Measurements from ENCODE around the gene ZNF787. TPM values are rescaled to one million over a fixed set of nuclear protein-coding genes. Genes with fewer than 3 reads are reported as not detected.
A peak's percentile ranks its signal among the peaks of the same experiment; 100 is the strongest.
"Not testable (repeated sequence)": the region's sequence is repeated elsewhere in the genome, so short reads cannot be mapped to it uniquely, and the experiment has no call there.

ZNF787 gene
- total and polyA plus RNA-seq, 2 donors (not counting 1 experiment from before 2014, with no cell fraction given): 2.6 to 28.7 TPM

DNA sequence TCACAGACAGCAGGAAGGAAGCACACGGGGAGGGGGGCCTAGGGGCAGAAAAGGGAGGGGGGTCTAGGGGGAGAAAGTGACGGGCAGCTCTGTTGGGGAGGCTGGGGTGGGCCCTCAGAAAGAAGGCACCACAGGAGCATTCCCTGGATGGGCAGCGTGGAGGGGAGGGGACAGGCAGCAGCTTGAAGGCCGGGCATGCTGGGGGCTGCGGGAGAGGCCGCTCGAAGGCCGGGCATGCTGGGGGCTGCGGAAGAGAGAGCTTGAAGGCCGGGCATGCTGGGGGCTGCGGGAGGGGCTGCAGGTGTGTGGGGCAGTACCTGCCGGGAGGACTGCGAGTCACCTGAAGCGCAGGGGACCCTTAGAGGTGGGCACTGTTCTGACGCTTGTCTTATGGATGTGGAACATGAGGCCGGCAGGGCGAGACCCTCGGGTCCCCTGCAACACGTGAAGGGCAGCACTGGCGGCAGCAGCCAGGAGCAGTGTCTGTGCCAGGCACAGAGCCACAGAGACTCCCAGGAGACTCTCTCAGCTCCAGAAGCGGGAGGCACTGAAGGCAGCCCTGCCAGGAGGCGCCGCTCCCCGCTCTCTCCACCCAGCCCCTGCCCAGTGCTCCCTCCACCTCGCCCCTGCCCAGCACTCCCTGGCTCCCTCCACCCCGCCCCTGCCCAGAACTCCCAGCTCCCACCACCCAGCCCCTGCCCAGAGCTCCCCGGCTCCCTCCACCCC is 13.3 kb downstream of the ZNF787 start:
- no peaks in the 10 kb centered on the region for H4K20me1 ChIP-seq (ENCODE audit: control insufficient read depth, extremely low read depth, insufficient read depth, low read length)
- H3K27ac ChIP-seq (ENCODE audit: insufficient read depth, low read length): no peak overlapping the region
- peaks cover 85% of the 10 kb centered on the region for H3K79me2 ChIP-seq (ENCODE audit: control insufficient read depth, insufficient read depth, low read length)
- H2AFZ ChIP-seq (ENCODE audit: low read length): no peak overlapping the region
- peaks cover 4% of the 10 kb centered on the region for H3K36me3 ChIP-seq (ENCODE audit: control insufficient read depth, insufficient read depth, low read length)
- DNase-seq (ENCODE audit: low read depth in 2 of 2): no peak
- TF ChIP-seq, protein P1, sequence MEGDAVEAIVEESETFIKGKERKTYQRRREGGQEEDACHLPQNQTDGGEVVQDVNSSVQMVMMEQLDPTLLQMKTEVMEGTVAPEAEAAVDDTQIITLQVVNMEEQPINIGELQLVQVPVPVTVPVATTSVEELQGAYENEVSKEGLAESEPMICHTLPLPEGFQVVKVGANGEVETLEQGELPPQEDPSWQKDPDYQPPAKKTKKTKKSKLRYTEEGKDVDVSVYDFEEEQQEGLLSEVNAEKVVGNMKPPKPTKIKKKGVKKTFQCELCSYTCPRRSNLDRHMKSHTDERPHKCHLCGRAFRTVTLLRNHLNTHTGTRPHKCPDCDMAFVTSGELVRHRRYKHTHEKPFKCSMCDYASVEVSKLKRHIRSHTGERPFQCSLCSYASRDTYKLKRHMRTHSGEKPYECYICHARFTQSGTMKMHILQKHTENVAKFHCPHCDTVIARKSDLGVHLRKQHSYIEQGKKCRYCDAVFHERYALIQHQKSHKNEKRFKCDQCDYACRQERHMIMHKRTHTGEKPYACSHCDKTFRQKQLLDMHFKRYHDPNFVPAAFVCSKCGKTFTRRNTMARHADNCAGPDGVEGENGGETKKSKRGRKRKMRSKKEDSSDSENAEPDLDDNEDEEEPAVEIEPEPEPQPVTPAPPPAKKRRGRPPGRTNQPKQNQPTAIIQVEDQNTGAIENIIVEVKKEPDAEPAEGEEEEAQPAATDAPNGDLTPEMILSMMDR (conservative IDR thresholded peaks at IDR 0.05 in 1 of 2, IDR thresholded peaks at IDR 0.05 in 1 of 2; ENCODE audit: low read depth in 1 of 2, low read length in 2 of 2): no peak
- no peak for TF ChIP-seq EZH2 (IDR thresholded peaks at IDR 0.05; ENCODE audit: low read length, missing control alignments)
- H3K4me1 ChIP-seq (ENCODE audit: control insufficient read depth, extremely low read depth, insufficient read depth, low read length): peaks cover 25% of the 10 kb centered on the region
- H3K9ac ChIP-seq (ENCODE audit: insufficient read depth, low read length): no peak overlapping the region
- H3K4me2 ChIP-seq (ENCODE audit: extremely low read depth, insufficient read depth, low read length): no peak overlapping the region
- H3K9me3 ChIP-seq (ENCODE audit: control insufficient read depth, insufficient read depth, low read depth, low read length): no peaks in the 10 kb centered on the region
- no peaks in the 10 kb centered on the region for H3K27me3 ChIP-seq (ENCODE audit: control insufficient read depth, insufficient read depth, low read length)
- H3K4me3 ChIP-seq (replicated peaks in 1 of 4; ENCODE audit: control extremely low read depth in 1 of 4, insufficient read depth in 1 of 4, low read depth in 3 of 4, low read length in 4 of 4): no peak overlapping the region

DNA sequence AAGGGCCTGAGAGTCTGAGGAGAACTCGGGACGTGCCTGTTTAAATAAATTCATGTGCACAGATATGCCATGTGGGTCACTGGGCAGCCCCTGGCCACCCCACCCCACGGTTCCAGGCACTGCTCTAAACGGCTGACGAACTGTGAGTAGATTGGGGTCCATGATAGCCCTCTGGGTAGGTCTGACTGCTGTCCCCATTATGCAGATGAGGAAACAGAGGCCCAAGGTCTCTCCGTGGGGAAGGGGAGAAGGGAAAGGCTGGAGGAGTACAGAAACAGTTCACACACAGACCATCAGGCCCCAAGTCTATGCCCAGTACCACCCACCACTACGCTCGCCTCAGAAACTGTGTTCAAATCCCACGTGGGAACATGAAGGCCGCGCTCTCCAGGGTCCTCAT is 14.1 kb downstream of the ZNF787 start:
- Histone ChIP-seq H3K4me2 (ENCODE audit: extremely low read depth, insufficient read depth, low read length) (no peak overlapping the region), H3K4me3 (replicated peaks in 1 of 4; ENCODE audit: control extremely low read depth in 1 of 4, insufficient read depth in 1 of 4, low read depth in 3 of 4, low read length in 4 of 4) (no peak overlapping the region), H3K4me1 (ENCODE audit: control insufficient read depth, extremely low read depth, insufficient read depth, low read length) (peaks cover 24% of the 10 kb centered on the region), H3K9me3 (ENCODE audit: control insufficient read depth, insufficient read depth, low read depth, low read length) (no peaks in the 10 kb centered on the region), H2AFZ (ENCODE audit: low read length) (no peak overlapping the region), H4K20me1 (ENCODE audit: control insufficient read depth, extremely low read depth, insufficient read depth, low read length) (no peaks in the 10 kb centered on the region), H3K27ac (ENCODE audit: insufficient read depth, low read length) (no peak overlapping the region), H3K36me3 (ENCODE audit: control insufficient read depth, insufficient read depth, low read length) (peaks cover 4% of the 10 kb centered on the region), H3K79me2 (ENCODE audit: control insufficient read depth, insufficient read depth, low read length) (peaks cover 82% of the 10 kb centered on the region), H3K27me3 (ENCODE audit: control insufficient read depth, insufficient read depth, low read length) (no peaks in the 10 kb centered on the region), H3K9ac (ENCODE audit: insufficient read depth, low read length) (no peak overlapping the region)
- no peak for DNase-seq (ENCODE audit: low read depth in 2 of 2)
- TF ChIP-seq, protein P1 (conservative IDR thresholded peaks at IDR 0.05 in 1 of 2, IDR thresholded peaks at IDR 0.05 in 1 of 2; ENCODE audit: low read depth in 1 of 2, low read length in 2 of 2): no peak
- TF ChIP-seq EZH2 (IDR thresholded peaks at IDR 0.05; ENCODE audit: low read length, missing control alignments): no peak

DNA sequence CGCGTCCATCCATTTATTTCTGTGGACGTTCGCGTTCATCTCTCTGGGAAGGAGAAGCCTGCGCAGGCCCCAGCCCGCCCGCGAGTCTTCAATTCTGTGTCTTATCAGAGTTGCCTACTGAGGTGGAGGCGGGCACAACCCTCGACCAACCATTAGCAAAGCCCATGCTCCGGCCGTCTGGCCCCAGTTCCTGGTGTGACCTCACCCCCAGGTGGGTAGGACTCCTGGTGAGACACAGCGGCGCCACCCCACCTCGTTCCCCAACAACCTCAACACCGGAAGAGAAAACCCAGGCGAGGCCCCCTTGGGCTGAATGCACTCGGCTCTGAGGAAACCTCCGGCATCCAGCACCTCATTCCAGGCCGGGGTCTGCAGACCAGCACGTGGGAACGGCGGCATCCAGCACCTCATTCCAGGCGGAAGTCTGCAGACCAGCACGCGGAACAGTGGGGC is 14.7 kb downstream of the ZNF787 start:
- no peak for DNase-seq (ENCODE audit: low read depth in 2 of 2)

DNA sequence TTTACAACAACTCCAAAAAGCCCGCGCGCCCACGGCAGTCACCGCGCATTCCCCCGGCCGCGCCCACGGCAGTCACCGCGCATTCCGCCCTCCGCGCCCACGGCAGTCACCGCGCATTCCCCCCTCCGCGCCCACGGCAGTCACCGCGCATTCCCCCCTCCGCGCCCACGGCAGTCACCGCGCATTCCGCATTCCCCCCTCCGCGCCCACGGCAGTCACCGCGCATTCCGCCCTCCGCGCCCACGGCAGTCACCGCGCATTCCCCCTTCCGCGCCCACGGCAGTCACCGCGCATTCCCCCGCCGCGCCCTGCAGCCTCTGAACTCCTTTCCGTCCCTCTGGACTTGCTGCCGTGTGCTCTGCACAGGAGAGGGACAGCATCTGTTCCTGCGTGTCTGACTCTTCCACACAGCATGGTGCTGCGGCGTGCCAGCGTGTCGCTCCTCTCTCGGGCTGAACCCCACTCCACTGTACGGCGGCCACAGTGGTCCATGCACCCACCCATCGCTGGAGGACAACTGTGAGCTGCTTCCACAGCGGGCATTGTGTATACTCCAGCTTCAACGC is 15.2 kb downstream of the ZNF787 start:
- not testable (repeated sequence) for DNase-seq (ENCODE audit: low read depth in 2 of 2); H3K4me3 ChIP-seq (replicated peaks in 1 of 4; ENCODE audit: control extremely low read depth in 1 of 4, insufficient read depth in 1 of 4, low read depth in 3 of 4, low read length in 4 of 4); H2AFZ ChIP-seq (ENCODE audit: low read length); H3K36me3 ChIP-seq (ENCODE audit: control insufficient read depth, insufficient read depth, low read length); H4K20me1 ChIP-seq (ENCODE audit: control insufficient read depth, extremely low read depth, insufficient read depth, low read length); H3K9ac ChIP-seq (ENCODE audit: insufficient read depth, low read length); H3K27me3 ChIP-seq (ENCODE audit: control insufficient read depth, insufficient read depth, low read length); H3K9me3 ChIP-seq (ENCODE audit: control insufficient read depth, insufficient read depth, low read depth, low read length); H3K27ac ChIP-seq (ENCODE audit: insufficient read depth, low read length)
- peaks cover 72% of the 10 kb centered on the region for H3K79me2 ChIP-seq (ENCODE audit: control insufficient read depth, insufficient read depth, low read length)
- peaks cover 15% of the 10 kb centered on the region for H3K4me1 ChIP-seq (ENCODE audit: control insufficient read depth, extremely low read depth, insufficient read depth, low read length)
- H3K4me2 ChIP-seq (ENCODE audit: extremely low read depth, insufficient read depth, low read length): peak overlapping the region; percentile 13

More for the DNA sequence above, 14.7 kb downstream of the ZNF787 start:
- Histone ChIP-seq H3K9me3 (ENCODE audit: control insufficient read depth, insufficient read depth, low read depth, low read length) (no peaks in the 10 kb centered on the region), H3K27me3 (ENCODE audit: control insufficient read depth, insufficient read depth, low read length) (no peaks in the 10 kb centered on the region), H4K20me1 (ENCODE audit: control insufficient read depth, extremely low read depth, insufficient read depth, low read length) (no peaks in the 10 kb centered on the region), H3K79me2 (ENCODE audit: control insufficient read depth, insufficient read depth, low read length) (peaks cover 77% of the 10 kb centered on the region), H3K27ac (ENCODE audit: insufficient read depth, low read length) (no peak overlapping the region), H3K4me3 (replicated peaks in 1 of 4; ENCODE audit: control extremely low read depth in 1 of 4, insufficient read depth in 1 of 4, low read depth in 3 of 4, low read length in 4 of 4) (no peak overlapping the region), H3K9ac (ENCODE audit: insufficient read depth, low read length) (no peak overlapping the region), H2AFZ (ENCODE audit: low read length) (no peak overlapping the region), H3K4me1 (ENCODE audit: control insufficient read depth, extremely low read depth, insufficient read depth, low read length) (peaks cover 19% of the 10 kb centered on the region), H3K36me3 (ENCODE audit: control insufficient read depth, insufficient read depth, low read length) (peaks cover 4% of the 10 kb centered on the region), H3K4me2 (ENCODE audit: extremely low read depth, insufficient read depth, low read length) (no peak overlapping the region)
- no peak for TF ChIP-seq EZH2 (IDR thresholded peaks at IDR 0.05; ENCODE audit: low read length, missing control alignments)
- TF ChIP-seq, protein P1 (conservative IDR thresholded peaks at IDR 0.05 in 1 of 2, IDR thresholded peaks at IDR 0.05 in 1 of 2; ENCODE audit: low read depth in 1 of 2, low read length in 2 of 2): no peak

Data from fibroblast of lung (primary cell).